ENCODE measurements around the gene SLC9A9.

- TF ChIP-seq RAD21 (IDR thresholded peaks at IDR 0.05; ENCODE audit: low read length), result no peak
- TF ChIP-seq, protein P1, sequence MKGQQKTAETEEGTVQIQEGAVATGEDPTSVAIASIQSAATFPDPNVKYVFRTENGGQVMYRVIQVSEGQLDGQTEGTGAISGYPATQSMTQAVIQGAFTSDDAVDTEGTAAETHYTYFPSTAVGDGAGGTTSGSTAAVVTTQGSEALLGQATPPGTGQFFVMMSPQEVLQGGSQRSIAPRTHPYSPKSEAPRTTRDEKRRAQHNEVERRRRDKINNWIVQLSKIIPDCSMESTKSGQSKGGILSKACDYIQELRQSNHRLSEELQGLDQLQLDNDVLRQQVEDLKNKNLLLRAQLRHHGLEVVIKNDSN (IDR thresholded peaks at IDR 0.05; ENCODE audit: borderline replicate concordance, low read depth), result no peak
- no peak for TF ChIP-seq EZH2phosphoT487 (IDR thresholded peaks at IDR 0.05; ENCODE audit: borderline replicate concordance, low read depth)
- TF ChIP-seq POLR2AphosphoS5 (IDR thresholded peaks at IDR 0.05; ENCODE audit: low read depth, low read length), result no peak
- TF ChIP-seq FOXM1 (IDR thresholded peaks at IDR 0.05; ENCODE audit: low read depth), result no peak
- TF ChIP-seq, protein P2, sequence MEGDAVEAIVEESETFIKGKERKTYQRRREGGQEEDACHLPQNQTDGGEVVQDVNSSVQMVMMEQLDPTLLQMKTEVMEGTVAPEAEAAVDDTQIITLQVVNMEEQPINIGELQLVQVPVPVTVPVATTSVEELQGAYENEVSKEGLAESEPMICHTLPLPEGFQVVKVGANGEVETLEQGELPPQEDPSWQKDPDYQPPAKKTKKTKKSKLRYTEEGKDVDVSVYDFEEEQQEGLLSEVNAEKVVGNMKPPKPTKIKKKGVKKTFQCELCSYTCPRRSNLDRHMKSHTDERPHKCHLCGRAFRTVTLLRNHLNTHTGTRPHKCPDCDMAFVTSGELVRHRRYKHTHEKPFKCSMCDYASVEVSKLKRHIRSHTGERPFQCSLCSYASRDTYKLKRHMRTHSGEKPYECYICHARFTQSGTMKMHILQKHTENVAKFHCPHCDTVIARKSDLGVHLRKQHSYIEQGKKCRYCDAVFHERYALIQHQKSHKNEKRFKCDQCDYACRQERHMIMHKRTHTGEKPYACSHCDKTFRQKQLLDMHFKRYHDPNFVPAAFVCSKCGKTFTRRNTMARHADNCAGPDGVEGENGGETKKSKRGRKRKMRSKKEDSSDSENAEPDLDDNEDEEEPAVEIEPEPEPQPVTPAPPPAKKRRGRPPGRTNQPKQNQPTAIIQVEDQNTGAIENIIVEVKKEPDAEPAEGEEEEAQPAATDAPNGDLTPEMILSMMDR (IDR thresholded peaks at IDR 0.05), result no peak
- TF ChIP-seq EP300 (IDR thresholded peaks at IDR 0.05; ENCODE audit: borderline replicate concordance in 1 of 2, low read depth in 1 of 2, low read length in 1 of 2), result no peak
- TF ChIP-seq GABPA (IDR thresholded peaks at IDR 0.05; ENCODE audit: low read depth), result no peak
- TF ChIP-seq USF2 (IDR thresholded peaks at IDR 0.05; ENCODE audit: borderline replicate concordance, low read depth, low read length), result no peak
These were observed 27.6 kb downstream of the SLC9A9 start for GRCh38 chr3:143820466-143821221.

Measured in SK-N-SH (cell line).